Activated CD8-positive, alpha-beta memory T cell treated with anti-CD3 and anti-CD28 coated beads, Interleukin-2, amount 50 U/mL, for 1 hour (primary cell): Measurements from ENCODE around the gene KCTD20.

ENCODE experiments used
- DNase-seq: peaks from one replicate; pipeline ENCODE4 v3.0.0-alpha.2; 2020; ENCODE audit errors: extremely low read depth

KCTD20 gene

GRCh38 chr6:36536873-36537547, 94.2 kb downstream of the KCTD20 start:
- DNase-seq = no peak

DNA sequence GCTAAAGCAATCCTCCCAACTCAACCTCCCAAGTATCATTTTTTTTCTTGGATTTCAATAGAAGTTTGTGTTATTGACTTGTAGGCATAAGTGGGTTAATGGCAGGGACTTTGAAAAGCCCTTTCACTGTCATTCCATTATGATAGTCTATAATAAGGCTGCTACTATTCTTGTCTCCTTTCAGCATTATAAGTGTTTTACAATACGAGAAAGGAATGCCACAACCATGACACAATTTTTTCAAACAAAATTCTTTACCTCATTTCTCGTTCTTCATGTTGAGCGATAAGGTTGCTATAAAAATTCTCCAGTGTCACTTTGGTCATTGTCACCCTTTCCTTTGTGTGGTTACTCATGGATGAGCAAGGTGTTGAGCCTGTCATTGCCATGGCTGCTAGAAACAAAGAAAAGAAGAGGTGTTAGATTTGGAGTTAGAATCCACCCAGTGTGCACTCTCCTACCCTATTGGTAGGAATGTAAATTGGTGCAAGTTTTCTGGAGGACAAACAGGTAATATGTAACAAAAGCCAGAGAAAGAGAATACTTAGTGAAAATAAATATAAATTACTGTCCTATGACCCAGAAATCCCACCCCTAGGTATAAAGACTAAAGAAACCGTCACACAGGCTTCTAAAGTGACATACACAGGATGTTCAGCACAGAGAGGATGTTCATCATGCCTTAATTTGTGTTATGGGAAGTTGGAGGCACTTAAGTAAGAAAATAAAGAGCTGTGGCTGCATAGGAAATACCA, 97.2 kb downstream of the KCTD20 start:
- no peak for DNase-seq
